HEK293 (cell line): ENCODE measurements around the gene UGT1A8.

ENCODE experiments used
- CTCF ChIA-PET: fragments of 350-600 bp; formaldehyde crosslinking; extraction: SDS; loops from one replicate; lab custom pipeline; 2021; ENCODE audit warnings: antibody characterized with exemption; lab: Yijun Ruan, JAX
- POLR2A ChIA-PET: fragments of 300-600 bp; formaldehyde crosslinking; extraction: SDS; loops from one replicate; lab custom pipeline; 2020; ENCODE audit warnings: antibody characterized with exemption, inconsistent platforms; lab: Yijun Ruan, JAX
- H3K27ac ChIP-seq: fragments of 200-500 bp; sonication (Bioruptor generic); 2 replicates; pipeline ENCODE4 v1.5.1; 2014; ENCODE audit warnings: low read depth, low read length, control low read depth, inconsistent platforms; ENCODE audit errors: extremely low read depth
- H3K36me3 ChIP-seq, 2 experiments: fragments of 200-500 bp in 1 of 2; sonication (Bioruptor generic) in 1 of 2; 1 replicate in 1 of 2; 2 replicates in 1 of 2; pipeline ENCODE4 v1.5.1; 2014 to 2017; ENCODE audit warnings: inconsistent platforms in 2 of 2, low read length in 2 of 2; ENCODE audit not compliant: control insufficient read depth in 2 of 2, insufficient read depth in 1 of 2
- H3K4me1 ChIP-seq: fragments of 200-500 bp; sonication (Bioruptor generic); 2 replicates; pipeline ENCODE4 v1.5.1; 2014; ENCODE audit warnings: mild to moderate bottlenecking, low read length, inconsistent platforms; ENCODE audit not compliant: control insufficient read depth, insufficient read depth
- H3K4me3 ChIP-seq: 2 replicates; pipeline ENCODE4 v1.5.1; 2011; ENCODE audit warnings: low read depth, mild to moderate bottlenecking, control low read depth, low read length, moderate library complexity
- H3K9me3 ChIP-seq: fragments of 200-500 bp; sonication (Bioruptor generic); 2 replicates; pipeline ENCODE4 v1.5.1; 2014; ENCODE audit warnings: low read depth, low read length, inconsistent platforms; ENCODE audit not compliant: control insufficient read depth, insufficient read depth
- ELK4 ChIP-seq: IDR thresholded peaks from 2 replicates; pipeline ENCODE4 v1.6.1; 2011; ENCODE audit warnings: mild to moderate bottlenecking, low read depth, low read length, borderline replicate concordance
- IKZF3 ChIP-seq: fragments of 450-650 bp; IDR thresholded peaks from 2 replicates; pipeline ENCODE4 v1.5.0; 2018; ENCODE audit warnings: missing biosample characterization, mild to moderate bottlenecking, missing genetic modification characterization, moderate library complexity
- OSR2 ChIP-seq: fragments of 450-650 bp; formaldehyde crosslinking; IDR thresholded peaks from 2 replicates; pipeline ENCODE4 v1.5.1; 2016; ENCODE audit warnings: missing biosample characterization, missing genetic modification characterization
- PRDM6 ChIP-seq: fragments of 450-650 bp; formaldehyde crosslinking; IDR thresholded peaks from 2 replicates; pipeline ENCODE4 v1.5.1; 2017; ENCODE audit warnings: missing biosample characterization, missing genetic modification characterization
- REPIN1 ChIP-seq: fragments of 450-650 bp; formaldehyde crosslinking; IDR thresholded peaks from 2 replicates; pipeline ENCODE4 v1.5.1; 2017; ENCODE audit warnings: missing biosample characterization, missing genetic modification characterization, low read depth
- SETDB1 ChIP-seq: IDR thresholded peaks from one replicate; pipeline ENCODE4 v1.6.1; 2017; ENCODE audit warnings: mild to moderate bottlenecking, low read length, moderate library complexity, mixed read lengths; ENCODE audit not compliant: insufficient read length
- TSHZ1 ChIP-seq: fragments of 450-650 bp; formaldehyde crosslinking; IDR thresholded peaks from 2 replicates; pipeline ENCODE4 v1.5.1; 2016; ENCODE audit warnings: missing biosample characterization, missing genetic modification characterization, borderline replicate concordance
- ZNF114 ChIP-seq: fragments of 450-650 bp; formaldehyde crosslinking; IDR thresholded peaks from 2 replicates; pipeline ENCODE4 v1.5.0; 2017; ENCODE audit warnings: missing biosample characterization, missing genetic modification characterization
- ZNF23 ChIP-seq: fragments of 450-650 bp; formaldehyde crosslinking; IDR thresholded peaks from 2 replicates; pipeline ENCODE4 v1.5.1; 2016; ENCODE audit warnings: missing biosample characterization, missing genetic modification characterization, borderline replicate concordance
- ZNF24 ChIP-seq: fragments of 450-650 bp; formaldehyde crosslinking; IDR thresholded peaks from 2 replicates; pipeline ENCODE4 v1.5.1; 2016; ENCODE audit warnings: missing biosample characterization, missing genetic modification characterization
- ZNF248 ChIP-seq: fragments of 450-650 bp; formaldehyde crosslinking; IDR thresholded peaks from 2 replicates; pipeline ENCODE4 v1.5.1; 2017; ENCODE audit warnings: missing biosample characterization, missing genetic modification characterization
- ZNF266 ChIP-seq: fragments of 450-650 bp; formaldehyde crosslinking; IDR thresholded peaks from 2 replicates; pipeline ENCODE4 v1.5.1; 2016; ENCODE audit warnings: missing biosample characterization, missing genetic modification characterization, low read depth
- ZNF302 ChIP-seq: fragments of 450-650 bp; formaldehyde crosslinking; IDR thresholded peaks from 2 replicates; pipeline ENCODE4 v1.5.1; 2016; ENCODE audit warnings: missing biosample characterization, missing genetic modification characterization, low read depth
- ZNF514 ChIP-seq: fragments of 450-650 bp; formaldehyde crosslinking; IDR thresholded peaks from 2 replicates; pipeline ENCODE4 v1.5.1; 2016; ENCODE audit warnings: missing biosample characterization, missing genetic modification characterization
- ZNF530 ChIP-seq: fragments of 450-650 bp; formaldehyde crosslinking; IDR thresholded peaks from 2 replicates; pipeline ENCODE4 v1.5.1; 2016; ENCODE audit warnings: low read depth, missing biosample characterization, missing genetic modification characterization
- ZNF558 ChIP-seq: fragments of 450-650 bp; formaldehyde crosslinking; IDR thresholded peaks from 2 replicates; pipeline ENCODE4 v1.5.1; 2016; ENCODE audit warnings: missing biosample characterization, missing genetic modification characterization
- ZNF624 ChIP-seq: fragments of 450-650 bp; formaldehyde crosslinking; IDR thresholded peaks from 2 replicates; pipeline ENCODE4 v1.5.1; 2017; ENCODE audit warnings: missing biosample characterization, missing genetic modification characterization
- ZNF654 ChIP-seq: fragments of 450-650 bp; formaldehyde crosslinking; IDR thresholded peaks from 2 replicates; pipeline ENCODE4 v1.5.1; 2016; ENCODE audit warnings: low read depth, missing biosample characterization, missing genetic modification characterization
- ZNF670 ChIP-seq: fragments of 450-650 bp; formaldehyde crosslinking; IDR thresholded peaks from 2 replicates; pipeline ENCODE4 v1.5.1; 2016; ENCODE audit warnings: missing biosample characterization, missing genetic modification characterization, low read depth
- ZNF677 ChIP-seq: fragments of 450-650 bp; IDR thresholded peaks from 2 replicates; pipeline ENCODE4 v1.5.0; 2018; ENCODE audit warnings: missing biosample characterization, mild to moderate bottlenecking, missing genetic modification characterization, moderate library complexity
- ZNF747 ChIP-seq: fragments of 450-650 bp; formaldehyde crosslinking; IDR thresholded peaks from 2 replicates; pipeline ENCODE4 v1.5.1; 2016; ENCODE audit warnings: missing biosample characterization, missing genetic modification characterization
- ZNF777 ChIP-seq: fragments of 450-650 bp; formaldehyde crosslinking; IDR thresholded peaks from 2 replicates; pipeline ENCODE4 v1.5.1; 2017; ENCODE audit warnings: missing biosample characterization, missing genetic modification characterization, borderline replicate concordance
- TF ChIP-seq, protein P1 (sequence below): fragments of 450-650 bp; formaldehyde crosslinking; conservative IDR thresholded peaks from 2 replicates; pipeline ENCODE4 v1.5.1; 2016; ENCODE audit warnings: low read depth, missing biosample characterization, missing genetic modification characterization

UGT1A8 gene

GRCh38 chr2:233714121-233714520, 96.7 kb downstream of the UGT1A8 start:
- H3K27ac ChIP-seq: no peak overlapping the region
- CTCF ChIA-PET: no interaction called here
- TF ChIP-seq ZNF624 (tag by site-specific recombination): no peak
- no peak for TF ChIP-seq ZNF677
- TF ChIP-seq ZNF530 (tag by site-specific recombination): no peak
- TF ChIP-seq, protein P1, sequence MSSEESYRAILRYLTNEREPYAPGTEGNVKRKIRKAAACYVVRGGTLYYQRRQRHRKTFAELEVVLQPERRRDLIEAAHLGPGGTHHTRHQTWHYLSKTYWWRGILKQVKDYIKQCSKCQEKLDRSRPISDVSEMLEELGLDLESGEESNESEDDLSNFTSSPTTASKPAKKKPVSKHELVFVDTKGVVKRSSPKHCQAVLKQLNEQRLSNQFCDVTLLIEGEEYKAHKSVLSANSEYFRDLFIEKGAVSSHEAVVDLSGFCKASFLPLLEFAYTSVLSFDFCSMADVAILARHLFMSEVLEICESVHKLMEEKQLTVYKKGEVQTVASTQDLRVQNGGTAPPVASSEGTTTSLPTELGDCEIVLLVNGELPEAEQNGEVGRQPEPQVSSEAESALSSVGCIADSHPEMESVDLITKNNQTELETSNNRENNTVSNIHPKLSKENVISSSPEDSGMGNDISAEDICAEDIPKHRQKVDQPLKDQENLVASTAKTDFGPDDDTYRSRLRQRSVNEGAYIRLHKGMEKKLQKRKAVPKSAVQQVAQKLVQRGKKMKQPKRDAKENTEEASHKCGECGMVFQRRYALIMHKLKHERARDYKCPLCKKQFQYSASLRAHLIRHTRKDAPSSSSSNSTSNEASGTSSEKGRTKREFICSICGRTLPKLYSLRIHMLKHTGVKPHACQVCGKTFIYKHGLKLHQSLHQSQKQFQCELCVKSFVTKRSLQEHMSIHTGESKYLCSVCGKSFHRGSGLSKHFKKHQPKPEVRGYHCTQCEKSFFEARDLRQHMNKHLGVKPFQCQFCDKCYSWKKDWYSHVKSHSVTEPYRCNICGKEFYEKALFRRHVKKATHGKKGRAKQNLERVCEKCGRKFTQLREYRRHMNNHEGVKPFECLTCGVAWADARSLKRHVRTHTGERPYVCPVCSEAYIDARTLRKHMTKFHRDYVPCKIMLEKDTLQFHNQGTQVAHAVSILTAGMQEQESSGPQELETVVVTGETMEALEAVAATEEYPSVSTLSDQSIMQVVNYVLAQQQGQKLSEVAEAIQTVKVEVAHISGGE (tag by site-specific recombination): no peak
- TF ChIP-seq ZNF248 (tag by site-specific recombination): no peak
- no peak for TF ChIP-seq OSR2 (tag by site-specific recombination)
- TF ChIP-seq ZNF654 (tag by site-specific recombination): no peak
- TF ChIP-seq PRDM6 (tag by site-specific recombination): no peak
- TF ChIP-seq, all 188 proteins: peak for 0
- no peaks in the 10 kb centered on the region for H3K36me3 ChIP-seq
- no peaks in the 10 kb centered on the region for H3K9me3 ChIP-seq
- no peaks in the 10 kb centered on the region for H3K4me1 ChIP-seq
- POLR2A ChIA-PET: no interaction called here
- H3K4me3 ChIP-seq: no peak overlapping the region

GRCh38 chr2:233718552-233718951, 101.1 kb downstream of the UGT1A8 start, which contains the start of gene UGT1A4:
Gene UGT1A4 (plus strand): TSS chr2:233718736. CDS start chr2:233718821, 85 bp downstream.
- POLR2A ChIA-PET: no interaction called here
- no peaks in the 10 kb centered on the region for H3K9me3 ChIP-seq
- H3K27ac ChIP-seq: no peak within 1 kb of the TSS
- no peak for TF ChIP-seq SETDB1
- TF ChIP-seq REPIN1: no peak
- TF ChIP-seq ZNF23: no peak
- TF ChIP-seq ZNF777: no peak
- no peak for TF ChIP-seq ZNF747 (tag by site-specific recombination)
- no peak for TF ChIP-seq ZNF302 (tag by site-specific recombination)
- no peak for TF ChIP-seq ZNF24 (tag by site-specific recombination)
- TF ChIP-seq, all 188 proteins: peak for 0
- H3K4me1 ChIP-seq: no peaks in the 10 kb centered on the region
- no peak within 1 kb of the TSS for H3K4me3 ChIP-seq
- CTCF ChIA-PET: no interaction called here
- no peaks in the 10 kb centered on the region for H3K36me3 ChIP-seq

DNA sequence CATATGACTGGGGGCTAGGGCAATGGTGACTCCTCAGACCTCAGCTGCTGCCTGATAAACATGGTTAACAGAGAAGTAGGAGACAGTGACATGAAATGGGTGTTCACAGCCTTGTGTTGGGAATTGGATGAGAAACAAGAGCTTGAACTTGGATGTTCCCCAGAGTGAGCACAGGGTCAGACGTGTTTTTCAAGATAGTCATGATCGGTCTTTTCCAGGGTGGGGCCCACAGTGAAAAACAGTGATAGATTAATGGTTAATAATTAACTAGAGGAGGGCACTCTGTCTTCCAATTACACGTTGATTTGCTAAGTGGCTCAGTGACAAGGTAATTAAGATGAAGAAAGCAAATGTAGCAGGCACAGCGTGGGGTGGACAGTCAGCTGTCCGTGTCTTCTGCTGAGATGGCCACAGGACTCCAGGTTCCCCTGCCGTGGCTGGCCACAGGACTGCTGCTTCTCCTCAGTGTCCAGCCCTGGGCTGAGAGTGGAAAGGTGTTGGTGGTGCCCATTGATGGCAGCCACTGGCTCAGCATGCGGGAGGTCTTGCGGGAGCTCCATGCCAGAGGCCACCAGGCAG, 111.4 kb downstream of the UGT1A8 start, which contains the start of gene UGT1A3:
Gene UGT1A3 (plus strand): TSS at position 320 of the 579 bp plus-strand sequence. CDS start 85 bp downstream, at position 405.
- no peak within 1 kb of the TSS for H3K4me3 ChIP-seq
- H3K27ac ChIP-seq: no peak within 1 kb of the TSS
- H3K4me1 ChIP-seq: no peaks in the 10 kb centered on the region
- H3K9me3 ChIP-seq: no peaks in the 10 kb centered on the region
- POLR2A ChIA-PET: no interaction called here
- no peaks in the 10 kb centered on the region for H3K36me3 ChIP-seq
- CTCF ChIA-PET: no interaction called here
- TF ChIP-seq ZNF514 (tag by site-specific recombination) (no peak), ELK4 (no peak), ZNF558 (tag by site-specific recombination) (no peak), TSHZ1 (tag by site-specific recombination) (no peak), ZNF670 (tag by site-specific recombination) (no peak), ZNF114 (tag by site-specific recombination) (no peak), ZNF266 (tag by site-specific recombination) (no peak), ZNF677 (no peak), IKZF3 (tag by site-specific recombination) (no peak)
